NCI-H1930 (cell line): ENCODE measurements around the gene BHLHA15.
A peak's percentile ranks its signal among the peaks of the same experiment; 100 is the strongest.
"Not testable (repeated sequence)": the region's sequence is repeated elsewhere in the genome, so short reads cannot be mapped to it uniquely, and the experiment has no call there.

ENCODE experiments used
- DNase-seq, 2 experiments: peaks; one replicate each; lab custom pipeline; 2025; lab: John Stamatoyannopoulos, UW

Gene BHLHA15

DNA sequence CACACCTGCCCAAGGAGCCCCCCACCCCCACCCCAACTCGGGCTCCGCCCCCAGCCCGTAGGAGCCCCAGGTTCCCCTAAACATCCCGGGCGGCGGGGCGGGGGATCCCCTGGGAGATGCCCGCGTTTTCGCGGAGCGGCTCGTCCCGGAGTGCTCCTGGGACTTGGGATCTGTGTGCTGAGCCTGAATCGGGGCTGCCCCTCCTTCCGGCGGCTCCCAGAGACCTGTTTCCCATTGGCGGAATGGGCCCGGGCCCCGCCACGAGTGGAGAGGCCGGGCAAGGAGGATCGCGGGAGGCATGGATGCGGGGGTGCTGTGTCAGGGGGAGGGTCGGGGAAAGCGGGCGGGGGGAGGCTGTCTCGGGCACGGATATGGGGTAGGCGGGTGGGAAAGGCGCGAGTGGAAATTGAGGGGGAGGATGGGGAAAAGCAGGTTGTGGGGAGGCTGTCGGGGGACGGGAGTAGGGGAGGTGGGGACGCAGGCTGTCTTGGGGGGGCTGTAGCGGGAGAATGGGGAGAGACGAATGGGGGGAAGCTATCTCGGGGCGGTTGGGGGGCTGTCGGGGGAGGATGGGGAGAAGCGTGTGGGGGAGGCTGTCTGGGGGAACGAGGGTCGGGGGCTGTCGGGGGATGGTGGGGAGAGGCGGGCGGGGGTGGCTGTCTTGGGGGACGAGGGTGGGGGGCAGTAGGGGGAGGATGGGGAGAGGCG lies 572 bp upstream of the BHLHA15 start:
- peak; percentile 24 to 56 for DNase-seq

GRCh38 chr7:98211676-98212531 lies 665 bp downstream of the BHLHA15 start:
- no peak for DNase-seq

DNA sequence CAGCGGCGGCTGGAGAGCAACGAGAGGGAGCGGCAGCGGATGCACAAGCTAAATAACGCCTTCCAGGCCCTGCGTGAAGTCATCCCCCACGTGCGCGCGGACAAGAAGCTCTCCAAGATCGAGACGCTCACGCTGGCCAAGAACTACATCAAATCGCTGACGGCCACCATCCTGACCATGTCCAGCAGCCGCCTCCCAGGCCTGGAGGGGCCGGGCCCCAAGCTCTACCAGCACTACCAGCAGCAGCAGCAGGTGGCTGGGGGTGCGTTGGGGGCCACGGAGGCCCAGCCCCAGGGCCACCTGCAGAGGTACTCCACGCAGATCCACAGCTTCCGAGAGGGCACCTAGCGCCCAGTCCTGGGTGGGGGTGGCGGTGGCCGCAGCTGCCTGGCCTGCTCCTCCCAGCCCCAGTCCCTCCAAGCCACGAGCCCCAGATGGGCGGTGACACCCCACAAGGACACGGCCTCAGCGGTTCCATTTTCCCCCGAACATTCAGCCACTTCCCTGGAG lies 1.3 kb downstream of the BHLHA15 start:
- DNase-seq, result no peak

DNA sequence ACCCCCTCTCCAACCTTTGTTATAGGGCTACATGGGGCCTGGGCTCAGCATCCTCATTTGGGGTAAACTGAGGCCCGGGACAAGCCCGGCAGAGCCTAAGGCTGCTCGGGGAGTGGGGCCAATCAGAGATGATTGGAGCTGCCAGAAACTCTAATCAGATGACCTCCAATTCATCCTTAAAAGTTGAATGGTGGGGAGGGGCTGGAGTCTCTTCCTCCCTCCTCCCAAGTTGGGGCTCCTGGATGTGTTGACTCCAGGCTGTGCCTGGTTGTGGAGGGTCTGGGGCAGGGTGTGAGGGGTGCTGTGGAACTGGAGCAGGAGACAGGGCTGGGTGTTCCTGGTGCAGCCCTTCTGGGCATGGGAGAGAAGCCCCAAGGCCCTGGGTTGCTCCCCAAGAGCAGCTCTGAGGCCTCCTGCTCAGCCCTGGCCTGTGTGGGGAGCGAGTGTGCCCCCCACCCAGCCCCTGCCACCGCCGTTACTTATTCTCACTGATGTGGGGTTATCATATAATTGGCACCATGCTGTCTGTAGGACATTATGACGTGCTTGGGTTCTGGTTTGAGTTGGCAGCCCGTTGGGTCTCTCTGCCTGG lies 2.2 kb downstream of the BHLHA15 start:
- no peak for DNase-seq

GRCh38 chr7:98213888-98214810 lies 2.9 kb downstream of the BHLHA15 start:
- no peak for DNase-seq

DNA sequence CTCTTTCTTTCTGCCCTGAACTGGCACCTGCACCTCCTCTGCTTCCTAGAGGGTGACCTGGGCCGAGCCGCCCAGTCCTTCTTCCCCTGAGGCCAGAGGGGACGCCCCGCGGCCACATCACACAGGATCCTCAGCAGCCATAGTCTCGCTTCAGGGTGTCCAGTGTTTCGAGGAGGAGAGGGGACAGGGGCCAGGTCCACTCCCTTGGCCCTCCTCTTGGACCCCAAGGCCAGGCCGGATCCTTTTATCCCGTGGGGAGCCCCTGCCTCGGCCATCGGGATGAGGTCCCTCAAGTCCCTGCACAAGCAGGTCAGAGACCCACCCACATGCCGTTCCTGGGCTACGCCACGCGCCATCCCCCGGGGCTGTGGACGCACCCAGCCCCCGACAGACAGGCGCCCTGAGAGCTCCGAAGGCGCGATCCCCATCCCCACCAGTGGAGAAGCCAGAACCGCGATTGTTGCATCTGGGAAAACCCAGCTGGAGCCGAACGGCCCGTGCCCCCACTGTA lies 3.6 kb downstream of the BHLHA15 start:
- no peak for DNase-seq

DNA sequence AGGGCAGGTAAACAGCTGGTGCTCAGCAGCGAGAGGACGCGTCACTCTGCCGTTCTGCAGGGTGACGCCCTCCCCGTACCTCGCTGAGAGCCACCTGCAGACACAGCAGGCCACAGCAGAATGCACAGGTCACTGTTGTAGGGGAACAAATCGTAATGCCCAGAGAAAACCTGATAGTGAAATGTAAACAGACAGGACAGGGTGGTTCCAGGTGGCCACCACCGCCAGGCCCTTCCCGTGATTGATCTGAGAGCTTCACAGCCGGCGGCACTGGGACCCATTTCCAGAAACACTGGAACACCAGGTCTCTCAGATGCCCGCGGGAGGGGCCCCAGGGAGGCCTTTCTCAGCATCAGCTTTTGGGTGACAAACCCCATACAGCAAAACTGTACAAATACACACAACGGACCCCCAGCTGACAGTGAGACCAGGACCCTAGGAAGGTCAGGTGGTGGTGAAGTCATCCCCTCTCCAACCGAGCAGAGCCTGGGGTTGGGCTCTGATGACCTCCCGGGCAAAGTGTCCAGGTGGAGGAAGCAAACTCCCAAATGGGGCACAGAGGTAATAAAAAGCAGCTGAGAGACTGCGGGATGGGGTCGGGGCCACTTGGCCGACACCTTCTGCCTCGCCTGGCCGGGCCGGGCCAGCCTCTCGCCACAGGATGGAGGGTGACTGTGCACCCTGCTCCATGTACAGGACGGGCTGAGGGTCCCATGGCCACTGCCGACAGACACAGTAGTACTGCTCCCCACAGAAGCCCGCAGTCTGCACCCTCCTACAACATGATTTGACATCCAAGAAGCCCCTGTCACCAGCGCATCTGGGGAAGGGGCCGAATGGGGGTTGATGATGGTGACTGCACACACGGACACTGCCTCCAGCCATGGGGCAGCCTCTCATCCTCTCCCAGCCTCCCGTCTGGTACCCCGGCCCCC lies 4.6 kb downstream of the BHLHA15 start:
- DNase-seq, result no peak

GRCh38 chr7:98216941-98217622 lies 5.8 kb downstream of the BHLHA15 start:
- no peak for DNase-seq

DNA sequence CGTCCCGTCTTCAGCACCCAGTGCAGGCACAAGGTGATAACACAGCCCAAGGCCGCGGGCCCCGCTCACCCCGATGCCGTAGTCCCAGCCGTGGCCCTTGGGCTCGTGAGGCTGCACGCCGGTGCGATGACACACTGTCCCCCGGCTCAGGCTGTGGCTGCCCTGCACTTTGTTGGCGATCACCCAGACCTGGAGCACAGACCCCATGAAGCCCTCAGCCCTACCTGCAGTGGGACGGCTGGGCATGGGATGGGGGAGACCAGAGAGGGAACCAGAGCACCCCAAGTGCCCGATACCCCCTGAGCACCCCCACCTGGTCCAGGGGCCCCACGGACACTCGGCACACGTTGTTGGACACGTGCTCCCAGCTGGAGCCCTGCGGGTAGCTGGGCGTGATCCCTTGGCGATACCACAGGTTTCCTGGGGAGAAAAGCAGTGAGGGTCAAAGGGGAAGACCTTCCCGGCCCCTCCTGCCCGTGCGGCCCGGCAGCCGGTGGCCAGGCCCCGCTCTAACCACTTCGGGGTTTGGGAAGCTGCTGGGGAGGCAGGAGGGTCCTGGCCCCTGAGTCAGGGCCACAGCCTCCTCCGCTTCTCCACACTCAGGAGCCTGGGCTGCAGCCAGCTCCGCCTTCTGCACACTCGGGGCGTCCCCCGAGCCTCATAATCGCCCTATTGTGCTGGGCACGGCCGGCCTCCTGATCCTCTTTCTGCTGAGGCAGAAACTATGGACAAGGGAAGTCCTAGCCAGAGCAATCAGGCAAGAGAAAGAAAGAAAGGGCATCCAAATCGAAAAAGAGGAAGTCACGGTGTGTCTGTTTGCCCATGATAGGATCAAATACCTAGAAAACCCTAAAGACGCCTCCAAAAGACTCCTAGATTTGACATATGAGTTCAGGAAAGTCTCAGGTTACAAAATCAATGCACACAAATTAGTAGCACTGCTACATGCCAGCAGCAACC lies 6.7 kb downstream of the BHLHA15 start:
- no peak for DNase-seq

GRCh38 chr7:98219382-98219781 lies 8.1 kb downstream of the BHLHA15 start:
- not testable (repeated sequence) for DNase-seq

GRCh38 chr7:98221611-98222532 lies 10.6 kb downstream of the BHLHA15 start:
- no peak for DNase-seq

- DNase-seq, result no peak
These were observed 11.4 kb downstream of the BHLHA15 start for GRCh38 chr7:98222533-98223195.

GRCh38 chr7:98223351-98223897 lies 12.2 kb downstream of the BHLHA15 start:
- DNase-seq, result no peak

- no peak for DNase-seq
These were observed 12.9 kb downstream of the BHLHA15 start for GRCh38 chr7:98223898-98224700.

GRCh38 chr7:98224701-98225181 lies 13.5 kb downstream of the BHLHA15 start:
- no peak for DNase-seq
